Measurements from ENCODE around the gene CLCNKB.

The CLCNKB gene

DNA sequence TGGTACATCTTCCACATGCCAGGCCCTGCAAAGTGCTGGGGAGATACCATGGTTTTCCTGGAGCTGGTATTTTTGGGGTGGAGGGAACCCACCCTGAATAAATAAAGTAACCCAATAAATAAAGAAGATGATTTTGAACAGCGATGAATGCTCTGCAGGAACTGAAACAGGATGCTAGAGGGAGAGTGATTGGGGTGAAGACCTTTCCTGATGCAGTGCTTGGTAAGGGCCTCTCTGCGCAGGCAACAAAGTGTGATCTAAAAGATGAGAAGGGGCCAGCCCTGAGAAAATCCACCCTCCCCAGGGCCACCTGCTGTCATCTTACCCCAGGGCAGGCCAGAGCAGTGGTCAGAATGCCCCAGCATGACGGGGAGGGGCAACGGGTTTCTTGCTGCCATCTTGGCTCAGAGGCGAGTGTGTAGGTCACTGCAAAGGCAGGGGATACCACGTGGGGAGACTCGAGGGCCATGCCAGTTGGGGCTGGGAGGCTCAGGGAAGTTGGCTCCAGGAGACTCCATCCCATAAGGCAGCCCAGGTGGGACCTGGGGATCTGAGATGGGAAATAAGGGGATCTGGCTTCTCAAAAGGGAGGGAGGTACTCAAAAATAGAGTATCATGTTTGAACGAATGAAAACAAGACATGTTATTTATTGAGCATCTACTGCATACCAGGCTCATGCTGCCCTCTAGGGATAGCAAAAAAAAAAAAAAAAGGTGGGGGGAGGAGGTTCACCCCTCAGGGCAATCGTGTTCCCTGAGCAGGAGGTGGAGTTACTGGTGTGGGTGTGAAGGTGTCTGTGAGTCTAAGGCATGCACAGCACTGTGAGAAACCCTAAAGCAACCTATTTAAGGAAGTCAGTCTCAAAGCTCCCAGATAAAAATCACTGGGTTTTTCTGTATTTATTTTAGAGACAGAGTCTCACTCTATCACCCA is 36.8 kb upstream of the CLCNKB start:
- no peak for DNase-seq
- Histone ChIP-seq H3K27ac (ENCODE audit: insufficient read depth, low read length, poor library complexity, severe bottlenecking) (no peak overlapping the region), H3K36me3 (ENCODE audit: control insufficient read depth, insufficient read depth, low read length) (no peaks in the 10 kb centered on the region), H3K4me1 (ENCODE audit: control insufficient read depth, insufficient read depth, low read length, poor library complexity, severe bottlenecking) (no peaks in the 10 kb centered on the region), H3K9me3 (ENCODE audit: control insufficient read depth, low read length) (no peaks in the 10 kb centered on the region), H3K27me3 (replicated peaks; ENCODE audit: control insufficient read depth, insufficient read depth, low read length, poor library complexity, severe bottlenecking) (no peaks in the 10 kb centered on the region), H3K4me3 (ENCODE audit: insufficient read depth, low read depth, low read length, poor library complexity, severe bottlenecking) (no peak overlapping the region)

DNA sequence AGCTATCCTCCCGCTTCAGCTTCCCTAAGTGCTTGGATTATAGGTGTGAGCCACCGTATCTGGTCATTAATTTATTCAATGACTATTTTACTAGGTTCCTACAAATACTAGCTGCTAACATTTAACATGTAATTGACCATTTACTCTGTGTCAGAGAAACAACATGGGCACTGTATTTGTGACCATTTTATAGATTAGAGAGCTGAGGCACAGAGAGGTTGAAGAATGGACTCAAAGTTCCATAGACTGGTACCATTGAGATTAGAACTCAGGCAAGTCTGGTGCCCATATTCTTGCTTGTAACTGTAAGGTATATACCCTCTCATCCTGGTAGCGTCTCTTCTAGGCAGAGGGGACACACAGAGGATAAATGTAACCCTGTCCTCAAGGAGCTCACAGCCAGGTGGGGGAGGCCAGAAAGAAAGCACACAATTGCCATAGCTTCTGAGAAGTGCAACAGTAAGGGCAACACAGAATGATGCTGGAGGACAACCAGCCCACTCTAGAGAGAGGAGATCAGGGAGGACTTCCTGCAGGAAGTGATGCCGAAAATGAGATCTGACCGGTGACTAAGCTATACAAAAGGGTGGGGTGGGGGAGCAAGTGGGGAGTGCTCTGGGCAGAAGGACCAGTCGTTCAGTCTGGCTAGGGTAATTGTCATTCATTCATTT is 35.8 kb upstream of the CLCNKB start:
- Histone ChIP-seq H3K27me3 (replicated peaks; ENCODE audit: control insufficient read depth, insufficient read depth, low read length, poor library complexity, severe bottlenecking) (peaks cover 2% of the 10 kb centered on the region), H3K4me3 (ENCODE audit: insufficient read depth, low read depth, low read length, poor library complexity, severe bottlenecking) (no peak overlapping the region), H3K36me3 (ENCODE audit: control insufficient read depth, insufficient read depth, low read length) (no peaks in the 10 kb centered on the region), H3K9me3 (ENCODE audit: control insufficient read depth, low read length) (no peaks in the 10 kb centered on the region), H3K4me1 (ENCODE audit: control insufficient read depth, insufficient read depth, low read length, poor library complexity, severe bottlenecking) (peaks cover 1% of the 10 kb centered on the region), H3K27ac (ENCODE audit: insufficient read depth, low read length, poor library complexity, severe bottlenecking) (no peak overlapping the region)
- DNase-seq: no peak

DNA sequence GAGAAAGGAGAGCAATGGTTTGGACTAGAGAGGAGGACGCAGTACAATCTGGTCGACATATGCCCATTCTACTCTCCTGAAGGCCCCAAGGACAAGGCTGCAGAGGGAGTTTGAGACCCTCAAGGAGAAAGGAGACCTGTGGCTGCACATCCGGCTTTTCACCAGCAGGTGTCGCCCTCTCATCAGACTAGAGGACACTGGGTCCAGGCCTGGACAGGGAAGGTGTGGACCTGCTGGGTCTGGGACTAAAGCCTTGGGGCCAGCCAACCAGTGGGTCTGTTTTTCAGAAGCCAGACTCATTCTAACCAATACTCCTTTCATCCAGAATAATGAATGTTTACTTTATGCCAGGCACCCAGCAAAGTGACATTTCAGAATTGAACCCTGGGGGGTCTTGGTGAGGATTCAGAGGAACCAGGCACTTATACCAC is 34.5 kb upstream of the CLCNKB start:
- Histone ChIP-seq H3K36me3 (ENCODE audit: control insufficient read depth, insufficient read depth, low read length) (no peaks in the 10 kb centered on the region), H3K27ac (ENCODE audit: insufficient read depth, low read length, poor library complexity, severe bottlenecking) (no peak overlapping the region), H3K4me3 (ENCODE audit: insufficient read depth, low read depth, low read length, poor library complexity, severe bottlenecking) (no peak overlapping the region), H3K9me3 (ENCODE audit: control insufficient read depth, low read length) (no peaks in the 10 kb centered on the region), H3K27me3 (replicated peaks; ENCODE audit: control insufficient read depth, insufficient read depth, low read length, poor library complexity, severe bottlenecking) (peaks cover 7% of the 10 kb centered on the region), H3K4me1 (ENCODE audit: control insufficient read depth, insufficient read depth, low read length, poor library complexity, severe bottlenecking) (peaks cover 6% of the 10 kb centered on the region)
- peak; percentile 46 to 58 (median 47) for DNase-seq

DNA sequence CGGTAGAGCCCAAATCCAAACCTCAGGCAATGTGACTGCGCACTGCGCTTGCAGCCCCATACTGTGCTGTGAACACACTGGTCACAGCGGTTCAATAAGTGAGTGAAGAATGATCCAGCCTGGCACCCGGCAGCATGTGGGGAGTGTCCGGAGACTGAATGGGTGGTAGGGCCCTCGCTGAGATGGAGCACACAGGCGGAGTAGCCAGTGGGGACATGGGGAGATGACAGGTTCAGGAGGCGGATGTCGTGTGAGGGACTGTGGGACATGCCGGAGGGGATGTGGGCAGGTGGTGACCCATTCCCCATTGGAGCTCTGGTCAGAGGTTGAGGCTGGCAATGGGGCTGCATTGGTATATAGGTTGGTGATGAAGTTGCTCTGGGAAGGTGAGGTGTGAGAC is 33.9 kb upstream of the CLCNKB start:
- Histone ChIP-seq H3K4me3 (ENCODE audit: insufficient read depth, low read depth, low read length, poor library complexity, severe bottlenecking) (no peak overlapping the region), H3K9me3 (ENCODE audit: control insufficient read depth, low read length) (no peaks in the 10 kb centered on the region), H3K27ac (ENCODE audit: insufficient read depth, low read length, poor library complexity, severe bottlenecking) (no peak overlapping the region), H3K27me3 (replicated peaks; ENCODE audit: control insufficient read depth, insufficient read depth, low read length, poor library complexity, severe bottlenecking) (peaks cover 7% of the 10 kb centered on the region), H3K4me1 (ENCODE audit: control insufficient read depth, insufficient read depth, low read length, poor library complexity, severe bottlenecking) (peaks cover 6% of the 10 kb centered on the region), H3K36me3 (ENCODE audit: control insufficient read depth, insufficient read depth, low read length) (no peaks in the 10 kb centered on the region)
- DNase-seq: no peak

DNA sequence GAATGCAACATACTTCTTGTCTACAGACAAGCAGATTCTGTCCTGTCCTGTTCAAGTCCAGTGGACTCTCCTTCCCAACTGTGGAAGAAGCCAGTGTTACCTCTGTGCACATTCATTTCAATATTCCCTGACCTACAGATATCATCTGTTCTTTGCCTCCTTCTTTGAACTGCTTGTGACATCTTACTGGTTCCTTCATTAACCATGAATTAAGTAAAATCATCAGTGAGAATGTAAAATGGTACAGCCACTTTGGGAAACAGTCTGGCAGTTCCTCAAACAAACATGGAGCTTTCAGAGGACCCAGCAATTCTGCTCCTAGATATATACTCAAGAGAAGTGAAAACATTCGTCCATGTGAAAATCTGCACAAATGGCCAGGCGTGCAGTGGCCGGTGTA is 32.7 kb upstream of the CLCNKB start:
- Histone ChIP-seq H3K27me3 (replicated peaks; ENCODE audit: control insufficient read depth, insufficient read depth, low read length, poor library complexity, severe bottlenecking) (peaks cover 7% of the 10 kb centered on the region), H3K9me3 (ENCODE audit: control insufficient read depth, low read length) (no peaks in the 10 kb centered on the region), H3K4me3 (ENCODE audit: insufficient read depth, low read depth, low read length, poor library complexity, severe bottlenecking) (no peak overlapping the region), H3K4me1 (ENCODE audit: control insufficient read depth, insufficient read depth, low read length, poor library complexity, severe bottlenecking) (peaks cover 6% of the 10 kb centered on the region), H3K27ac (ENCODE audit: insufficient read depth, low read length, poor library complexity, severe bottlenecking) (no peak overlapping the region), H3K36me3 (ENCODE audit: control insufficient read depth, insufficient read depth, low read length) (no peaks in the 10 kb centered on the region)
- no peak for DNase-seq

DNA sequence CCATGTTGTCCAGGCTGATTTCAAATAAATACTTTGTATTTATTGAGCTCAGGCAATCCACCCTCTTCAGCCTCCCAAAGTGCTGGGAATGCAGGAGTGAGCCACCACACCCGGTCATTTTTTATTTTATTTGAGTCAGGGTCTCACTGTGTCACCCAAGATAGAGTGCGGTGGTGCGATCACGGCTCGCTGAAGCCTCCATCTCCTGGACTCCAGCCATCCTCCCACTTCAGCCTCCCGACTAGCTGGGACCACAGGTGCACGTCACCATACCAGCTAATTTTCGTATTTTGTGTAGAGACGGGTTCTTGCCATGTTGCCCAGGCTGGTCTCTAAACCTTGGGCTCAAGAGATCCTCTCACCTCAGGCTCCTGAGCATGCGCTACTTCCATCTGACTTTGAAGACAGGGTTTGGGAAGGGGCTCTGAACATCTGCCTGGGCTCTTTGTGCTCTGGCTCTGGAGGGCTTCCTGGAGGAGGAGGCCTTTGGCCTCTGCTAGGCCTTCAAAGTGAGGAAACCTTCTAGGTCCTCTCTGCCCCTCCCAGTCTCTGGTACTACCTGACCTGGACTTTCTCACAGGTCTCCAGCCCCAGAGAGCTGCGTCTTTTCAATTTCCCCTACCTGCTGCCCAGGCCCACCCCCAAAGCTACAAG is 31.5 kb upstream of the CLCNKB start:
- Histone ChIP-seq H3K4me1 (ENCODE audit: control insufficient read depth, insufficient read depth, low read length, poor library complexity, severe bottlenecking) (peaks cover 6% of the 10 kb centered on the region), H3K4me3 (ENCODE audit: insufficient read depth, low read depth, low read length, poor library complexity, severe bottlenecking) (no peak overlapping the region), H3K27ac (ENCODE audit: insufficient read depth, low read length, poor library complexity, severe bottlenecking) (no peak overlapping the region), H3K27me3 (replicated peaks; ENCODE audit: control insufficient read depth, insufficient read depth, low read length, poor library complexity, severe bottlenecking) (peaks cover 7% of the 10 kb centered on the region), H3K9me3 (ENCODE audit: control insufficient read depth, low read length) (no peaks in the 10 kb centered on the region), H3K36me3 (ENCODE audit: control insufficient read depth, insufficient read depth, low read length) (no peaks in the 10 kb centered on the region)
- DNase-seq: no peak

DNA sequence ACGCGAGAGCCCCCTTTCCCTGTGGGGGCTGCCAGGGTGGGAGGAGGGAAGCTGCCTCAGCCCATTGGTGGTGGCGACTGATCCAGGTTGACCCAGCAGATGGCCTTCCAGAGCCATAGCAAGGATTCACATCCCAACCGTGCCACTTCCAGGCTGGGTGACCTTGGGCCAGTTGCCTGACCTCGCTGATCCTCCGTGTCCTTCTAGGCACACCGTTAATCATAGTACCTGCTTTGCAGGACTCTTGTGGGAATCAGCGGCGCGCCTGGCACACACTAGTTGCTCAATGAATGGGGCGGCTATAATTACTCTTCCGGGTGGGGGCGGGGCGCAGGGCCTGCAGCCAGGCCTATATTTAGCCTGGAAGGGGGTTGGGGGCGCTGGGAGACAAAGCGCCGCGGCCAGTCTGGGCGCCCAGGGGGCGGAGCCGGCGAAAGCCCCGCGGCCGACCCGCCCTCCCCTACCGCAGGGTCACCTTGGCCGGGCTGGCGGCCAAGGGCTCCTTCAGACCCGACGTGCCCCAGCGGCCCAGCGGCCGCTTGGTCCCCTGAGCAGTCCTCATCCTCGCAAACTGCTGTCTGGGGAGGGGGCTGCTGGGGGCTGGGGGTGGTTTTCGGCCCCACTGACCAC is 30.9 kb upstream of the CLCNKB start:
- DNase-seq: peak in 1 of 3 donors; percentile 9
- Histone ChIP-seq H3K4me3 (ENCODE audit: insufficient read depth, low read depth, low read length, poor library complexity, severe bottlenecking) (peak overlapping the region; percentile 38), H3K27ac (ENCODE audit: insufficient read depth, low read length, poor library complexity, severe bottlenecking) (no peak overlapping the region)

DNA sequence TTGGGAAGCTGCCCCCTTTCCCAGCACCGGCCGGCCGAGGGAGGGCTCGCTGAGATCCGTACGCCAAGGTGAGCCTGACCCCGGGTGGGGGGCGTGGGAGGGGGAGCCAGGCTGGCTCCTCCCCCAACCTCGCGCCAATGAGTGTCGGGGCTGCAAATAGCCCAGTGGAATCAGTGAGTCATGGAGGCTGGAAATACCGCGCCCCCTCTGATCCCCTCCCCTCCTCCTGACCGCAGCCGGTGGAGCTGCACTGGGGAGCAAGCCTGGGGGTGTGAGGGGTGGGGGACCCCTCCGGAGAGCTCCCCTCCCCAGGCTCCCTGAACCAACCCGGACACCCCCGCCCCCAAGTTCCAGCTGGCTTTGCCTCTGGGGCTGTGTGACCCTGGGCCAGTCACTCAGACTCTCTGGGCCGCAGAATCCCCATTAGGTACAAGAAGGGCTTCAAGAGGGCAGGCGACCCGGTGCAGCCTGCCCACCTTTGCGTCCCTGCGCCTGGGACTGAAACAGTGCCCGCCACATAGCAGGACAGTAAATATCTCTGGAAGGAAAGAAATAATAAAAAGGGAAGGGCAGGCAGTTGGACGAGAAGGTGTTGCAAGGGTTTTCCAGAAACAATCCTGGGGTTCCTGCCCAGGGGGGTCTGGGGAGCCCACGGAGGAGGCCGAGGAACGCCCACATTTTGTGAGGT is 30.2 kb upstream of the CLCNKB start:
- H3K27ac ChIP-seq (ENCODE audit: insufficient read depth, low read length, poor library complexity, severe bottlenecking): no peak overlapping the region
- H3K4me1 ChIP-seq (ENCODE audit: control insufficient read depth, insufficient read depth, low read length, poor library complexity, severe bottlenecking): peaks cover 6% of the 10 kb centered on the region
- H3K27me3 ChIP-seq (replicated peaks; ENCODE audit: control insufficient read depth, insufficient read depth, low read length, poor library complexity, severe bottlenecking): peaks cover 7% of the 10 kb centered on the region
- no peaks in the 10 kb centered on the region for H3K9me3 ChIP-seq (ENCODE audit: control insufficient read depth, low read length)
- peak in 1 of 3 donors; percentile 12 for DNase-seq
- peak overlapping the region; percentile 38 for H3K4me3 ChIP-seq (ENCODE audit: insufficient read depth, low read depth, low read length, poor library complexity, severe bottlenecking)
- no peaks in the 10 kb centered on the region for H3K36me3 ChIP-seq (ENCODE audit: control insufficient read depth, insufficient read depth, low read length)

More for the DNA sequence above, 30.9 kb upstream of the CLCNKB start:
- peaks cover 6% of the 10 kb centered on the region for H3K4me1 ChIP-seq (ENCODE audit: control insufficient read depth, insufficient read depth, low read length, poor library complexity, severe bottlenecking)
- no peaks in the 10 kb centered on the region for H3K9me3 ChIP-seq (ENCODE audit: control insufficient read depth, low read length)
- no peaks in the 10 kb centered on the region for H3K36me3 ChIP-seq (ENCODE audit: control insufficient read depth, insufficient read depth, low read length)
- H3K27me3 ChIP-seq (replicated peaks; ENCODE audit: control insufficient read depth, insufficient read depth, low read length, poor library complexity, severe bottlenecking): peaks cover 7% of the 10 kb centered on the region

DNA sequence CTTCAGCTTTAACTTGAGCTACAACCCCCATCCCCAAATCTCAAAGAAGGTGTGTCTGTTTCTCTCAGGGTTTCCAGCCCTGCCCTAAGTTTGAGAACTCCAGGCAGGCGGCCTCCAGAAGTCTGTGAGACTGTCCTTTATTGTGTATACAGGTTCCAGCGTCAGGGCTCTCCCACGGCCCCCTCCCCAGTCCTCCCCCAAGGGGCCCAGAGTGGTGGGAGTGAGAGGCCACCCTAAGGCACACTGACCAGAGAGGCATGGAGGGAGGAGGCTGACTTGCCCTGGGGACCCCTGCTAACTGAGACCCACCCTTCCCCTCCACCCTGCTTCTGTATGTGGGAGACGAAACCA is 29.7 kb upstream of the CLCNKB start:
- H3K4me3 ChIP-seq (ENCODE audit: insufficient read depth, low read depth, low read length, poor library complexity, severe bottlenecking): no peak overlapping the region
- peaks cover 6% of the 10 kb centered on the region for H3K4me1 ChIP-seq (ENCODE audit: control insufficient read depth, insufficient read depth, low read length, poor library complexity, severe bottlenecking)
- no peak overlapping the region for H3K27ac ChIP-seq (ENCODE audit: insufficient read depth, low read length, poor library complexity, severe bottlenecking)
- H3K9me3 ChIP-seq (ENCODE audit: control insufficient read depth, low read length): no peaks in the 10 kb centered on the region
- peaks cover 7% of the 10 kb centered on the region for H3K27me3 ChIP-seq (replicated peaks; ENCODE audit: control insufficient read depth, insufficient read depth, low read length, poor library complexity, severe bottlenecking)
- DNase-seq: no peak
- H3K36me3 ChIP-seq (ENCODE audit: control insufficient read depth, insufficient read depth, low read length): no peaks in the 10 kb centered on the region
